SJSA1 (cell line): ENCODE results near the gene GLYR1. TPM values are rescaled to one million over a fixed set of nuclear protein-coding genes. Genes with fewer than 3 reads are reported as not detected.
"Not testable (repeated sequence)": the region's sequence is repeated elsewhere in the genome, so short reads cannot be mapped to it uniquely, and the experiment has no call there.

Experiments used
- DNase-seq, 2 experiments: peaks; one replicate each; pipeline ENCODE4 v3.0.0-alpha.2; 2015 to 2020; ENCODE audit warnings: low spot score in 2 of 2, low read depth in 1 of 2
- H3K27ac ChIP-seq: fragments of 250-450 bp; sonication (Bioruptor Pico); 2 replicates; pipeline ENCODE4 v1.5.1; 2020; ENCODE audit warnings: mild to moderate bottlenecking, moderate library complexity
- H3K27me3 ChIP-seq: fragments of 250-450 bp; sonication (Bioruptor Pico); replicated peaks from 2 replicates; pipeline ENCODE4 v1.5.1; 2020; ENCODE audit warnings: mild to moderate bottlenecking, moderate library complexity
- H3K36me3 ChIP-seq: fragments of 250-450 bp; sonication (Bioruptor Pico); 2 replicates; pipeline ENCODE4 v1.5.1; 2020; ENCODE audit warnings: mild to moderate bottlenecking
- H3K4me1 ChIP-seq: fragments of 250-450 bp; sonication (Bioruptor Pico); replicated peaks from 2 replicates; pipeline ENCODE4 v1.6.1; 2021; ENCODE audit warnings: mild to moderate bottlenecking
- H3K4me3 ChIP-seq: fragments of 250-450 bp; sonication (Bioruptor Pico); 2 replicates; pipeline ENCODE4 v1.5.1; 2020; ENCODE audit warnings: mild to moderate bottlenecking
- H3K9me3 ChIP-seq: fragments of 250-450 bp; sonication (Bioruptor Pico); replicated peaks from 2 replicates; pipeline ENCODE4 v1.5.1; 2020; ENCODE audit warnings: mild to moderate bottlenecking
- total RNA-seq: library from RNA; depleted of rRNA; stranded (reverse); fragments of >200 nt; shearing (Covaris generic); gene quantifications from 2 replicates; pipeline ENCODE4 v1.2.3, GENCODE V29; 2014; rRNA removed

Gene GLYR1
- 35.2 and 49.0 TPM in 2 replicates for total RNA-seq

GRCh38 chr16:4846901-4847773, at the start of gene GLYR1, which contains the start of gene UBN1:
TSS of gene GLYR1 (minus strand) at chr16:4847288. CDS start at chr16:4847265, 23 bp downstream.
TSS of gene UBN1 (plus strand) at chr16:4847481. CDS start at chr16:4852918, 5,437 bp downstream.
- H3K9me3 ChIP-seq: no peaks in the 10 kb centered on the region
- peaks cover 65% of the 10 kb centered on the region for H3K36me3 ChIP-seq
- peak within 1 kb of the TSS; percentile 81 for H3K27ac ChIP-seq
- H3K4me3 ChIP-seq: peak within 1 kb of the TSS; percentile 90
- no peaks in the 10 kb centered on the region for H3K27me3 ChIP-seq
- peak; percentile 96 to 99 for DNase-seq
- peaks cover 21% of the 10 kb centered on the region for H3K4me1 ChIP-seq

GRCh38 chr16:4896761-4897160, 49.7 kb upstream of the GLYR1 start:
- H3K36me3 ChIP-seq, DNase-seq, H3K27ac ChIP-seq, H3K4me1 ChIP-seq, H3K9me3 ChIP-seq, H3K27me3 ChIP-seq, H3K4me3 ChIP-seq: not testable (repeated sequence)

- no peak overlapping the region for H3K4me3 ChIP-seq
These were observed 48.3 kb upstream of the GLYR1 start for GRCh38 chr16:4895366-4895765.

GRCh38 chr16:4894276-4895150, 47.4 kb upstream of the GLYR1 start:
- DNase-seq: no peak
- Histone ChIP-seq H3K36me3 (no peaks in the 10 kb centered on the region), H3K9me3 (no peaks in the 10 kb centered on the region; the same call in 1 of the 2 replicates), H3K4me1 (no peaks in the 10 kb centered on the region; the same call in 1 of the 2 replicates), H3K27ac (no peak overlapping the region), H3K27me3 (no peaks in the 10 kb centered on the region), H3K4me3 (no peak overlapping the region)

More at GRCh38 chr16:4895366-4895765, 48.3 kb upstream of the GLYR1 start:
- Histone ChIP-seq H3K36me3 (no peaks in the 10 kb centered on the region), H3K4me1 (no peaks in the 10 kb centered on the region; the same call in 1 of the 2 replicates), H3K27ac (no peak overlapping the region), H3K27me3 (no peaks in the 10 kb centered on the region), H3K9me3 (no peaks in the 10 kb centered on the region; the same call in 1 of the 2 replicates)
- no peak for DNase-seq

GRCh38 chr16:4893103-4893862, 46.2 kb upstream of the GLYR1 start:
- no peaks in the 10 kb centered on the region for H3K36me3 ChIP-seq
- no peak overlapping the region for H3K27ac ChIP-seq
- no peaks in the 10 kb centered on the region for H3K27me3 ChIP-seq
- no peak overlapping the region for H3K4me3 ChIP-seq
- H3K9me3 ChIP-seq: no peaks in the 10 kb centered on the region
- DNase-seq: no peak
- no peaks in the 10 kb centered on the region; the same call in 1 of the 2 replicates for H3K4me1 ChIP-seq

GRCh38 chr16:4892361-4893102, 45.4 kb upstream of the GLYR1 start:
- no peak overlapping the region for H3K4me3 ChIP-seq
- H3K27me3 ChIP-seq: no peaks in the 10 kb centered on the region
- no peaks in the 10 kb centered on the region for H3K9me3 ChIP-seq
- peaks cover 5% of the 10 kb centered on the region for H3K36me3 ChIP-seq
- H3K27ac ChIP-seq: no peak overlapping the region
- no peaks in the 10 kb centered on the region; the same call in 1 of the 2 replicates for H3K4me1 ChIP-seq
- DNase-seq: no peak

GRCh38 chr16:4891886-4892216, 44.8 kb upstream of the GLYR1 start:
- Histone ChIP-seq H3K4me1 (no peaks in the 10 kb centered on the region; the same call in 1 of the 2 replicates), H3K27ac (no peak overlapping the region), H3K4me3 (no peak overlapping the region), H3K9me3 (no peaks in the 10 kb centered on the region), H3K36me3 (peaks cover 12% of the 10 kb centered on the region), H3K27me3 (no peaks in the 10 kb centered on the region)
- no peak for DNase-seq

GRCh38 chr16:4891097-4891885, 44.2 kb upstream of the GLYR1 start:
- DNase-seq: no peak
- Histone ChIP-seq H3K27me3 (no peaks in the 10 kb centered on the region), H3K27ac (no peak overlapping the region)

GRCh38 chr16:4890686-4891085, 43.6 kb upstream of the GLYR1 start:
- no peak overlapping the region for H3K27ac ChIP-seq
- H3K36me3 ChIP-seq: peaks cover 22% of the 10 kb centered on the region
- no peak for DNase-seq
- no peak overlapping the region for H3K4me3 ChIP-seq
- no peaks in the 10 kb centered on the region for H3K9me3 ChIP-seq
- no peaks in the 10 kb centered on the region; the same call in 1 of the 2 replicates for H3K4me1 ChIP-seq
- no peaks in the 10 kb centered on the region for H3K27me3 ChIP-seq

More at GRCh38 chr16:4891097-4891885, 44.2 kb upstream of the GLYR1 start:
- Histone ChIP-seq H3K4me3 (no peak overlapping the region), H3K4me1 (no peaks in the 10 kb centered on the region; the same call in 1 of the 2 replicates), H3K36me3 (peaks cover 17% of the 10 kb centered on the region), H3K9me3 (no peaks in the 10 kb centered on the region)

GRCh38 chr16:4890026-4890425, 42.9 kb upstream of the GLYR1 start:
- DNase-seq: no peak
- Histone ChIP-seq H3K27ac (no peak overlapping the region), H3K27me3 (no peaks in the 10 kb centered on the region), H3K9me3 (no peaks in the 10 kb centered on the region), H3K36me3 (peaks cover 28% of the 10 kb centered on the region), H3K4me3 (no peak overlapping the region), H3K4me1 (no peaks in the 10 kb centered on the region; the same call in 1 of the 2 replicates)

- peaks cover 43% of the 10 kb centered on the region for H3K36me3 ChIP-seq
These were observed 41.5 kb upstream of the GLYR1 start for GRCh38 chr16:4888428-4889135.

More at GRCh38 chr16:4888428-4889135, 41.5 kb upstream of the GLYR1 start:
- Histone ChIP-seq H3K4me1 (no peaks in the 10 kb centered on the region; the same call in 1 of the 2 replicates), H3K9me3 (no peaks in the 10 kb centered on the region), H3K27ac (no peak overlapping the region), H3K4me3 (no peak overlapping the region), H3K27me3 (no peaks in the 10 kb centered on the region)
- no peak for DNase-seq
